CD4-positive, alpha-beta T cell treated with Interleukin-17A for 4 hours (primary cell): ENCODE data around the gene FYCO1.
A peak's percentile ranks its signal among the peaks of the same experiment; 100 is the strongest.

Experiments used
- DNase-seq: peaks from one replicate; pipeline ENCODE4 v3.0.0-alpha.2; 2020; ENCODE audit warnings: mixed read lengths

Gene FYCO1

GRCh38 chr3:45912435-45912834 lies 83.2 kb downstream of the FYCO1 start:
- no peak for DNase-seq

GRCh38 chr3:45911511-45912226 lies 84.0 kb downstream of the FYCO1 start:
- DNase-seq, result no peak

- no peak for DNase-seq
Measured at GRCh38 chr3:45910892-45911291, 84.7 kb downstream of the FYCO1 start.

- no peak for DNase-seq
Measured at GRCh38 chr3:45909542-45909941, 86.1 kb downstream of the FYCO1 start.

GRCh38 chr3:45908761-45909160 lies 86.9 kb downstream of the FYCO1 start:
- DNase-seq, result no peak

GRCh38 chr3:45907769-45908705 lies 87.6 kb downstream of the FYCO1 start:
- DNase-seq, result peak; percentile 52

GRCh38 chr3:45906681-45907407 lies 88.8 kb downstream of the FYCO1 start:
- DNase-seq, result no peak

GRCh38 chr3:45905755-45906154 lies 89.9 kb downstream of the FYCO1 start:
- no peak for DNase-seq

- no peak for DNase-seq
Measured at GRCh38 chr3:45904931-45905330, 90.7 kb downstream of the FYCO1 start.

- DNase-seq, result no peak
Measured at GRCh38 chr3:45896956-45897355, 98.7 kb downstream of the FYCO1 start.

GRCh38 chr3:45895686-45896468 lies 99.7 kb downstream of the FYCO1 start:
- DNase-seq, result no peak

GRCh38 chr3:45894015-45894414 lies 101.6 kb downstream of the FYCO1 start:
- no peak for DNase-seq

- no peak for DNase-seq
Measured at GRCh38 chr3:45892161-45892560, 103.5 kb downstream of the FYCO1 start.

GRCh38 chr3:45890405-45890804 lies 105.2 kb downstream of the FYCO1 start:
- DNase-seq, result peak; percentile 66

GRCh38 chr3:45889337-45889736 lies 106.3 kb downstream of the FYCO1 start:
- DNase-seq, result no peak

GRCh38 chr3:45887759-45888511 lies 107.7 kb downstream of the FYCO1 start:
- DNase-seq, result no peak

GRCh38 chr3:45887285-45887684 lies 108.3 kb downstream of the FYCO1 start:
- DNase-seq, result no peak

- DNase-seq, result peak; percentile 26
Measured at GRCh38 chr3:45885979-45886705, 109.5 kb downstream of the FYCO1 start, which contains the start of gene CCR9. Gene CCR9, plus strand, starts transcription at chr3:45886543. Its CDS starts 8,391 bp downstream, at chr3:45894934.

GRCh38 chr3:45884368-45885201 lies 111.0 kb downstream of the FYCO1 start:
- no peak for DNase-seq
